ENCODE results near the gene PHF1. TPM values are rescaled to one million over a fixed set of nuclear protein-coding genes. Genes with fewer than 3 reads are reported as not detected.
A peak's percentile ranks its signal among the peaks of the same experiment; 100 is the strongest.

The PHF1 gene
- total and polyA plus RNA-seq, 2 of the 13 experiments (the other 11 are each of a cell fraction or from before 2014, with no cell fraction given) = 25.4 to 61.9 TPM

DNA sequence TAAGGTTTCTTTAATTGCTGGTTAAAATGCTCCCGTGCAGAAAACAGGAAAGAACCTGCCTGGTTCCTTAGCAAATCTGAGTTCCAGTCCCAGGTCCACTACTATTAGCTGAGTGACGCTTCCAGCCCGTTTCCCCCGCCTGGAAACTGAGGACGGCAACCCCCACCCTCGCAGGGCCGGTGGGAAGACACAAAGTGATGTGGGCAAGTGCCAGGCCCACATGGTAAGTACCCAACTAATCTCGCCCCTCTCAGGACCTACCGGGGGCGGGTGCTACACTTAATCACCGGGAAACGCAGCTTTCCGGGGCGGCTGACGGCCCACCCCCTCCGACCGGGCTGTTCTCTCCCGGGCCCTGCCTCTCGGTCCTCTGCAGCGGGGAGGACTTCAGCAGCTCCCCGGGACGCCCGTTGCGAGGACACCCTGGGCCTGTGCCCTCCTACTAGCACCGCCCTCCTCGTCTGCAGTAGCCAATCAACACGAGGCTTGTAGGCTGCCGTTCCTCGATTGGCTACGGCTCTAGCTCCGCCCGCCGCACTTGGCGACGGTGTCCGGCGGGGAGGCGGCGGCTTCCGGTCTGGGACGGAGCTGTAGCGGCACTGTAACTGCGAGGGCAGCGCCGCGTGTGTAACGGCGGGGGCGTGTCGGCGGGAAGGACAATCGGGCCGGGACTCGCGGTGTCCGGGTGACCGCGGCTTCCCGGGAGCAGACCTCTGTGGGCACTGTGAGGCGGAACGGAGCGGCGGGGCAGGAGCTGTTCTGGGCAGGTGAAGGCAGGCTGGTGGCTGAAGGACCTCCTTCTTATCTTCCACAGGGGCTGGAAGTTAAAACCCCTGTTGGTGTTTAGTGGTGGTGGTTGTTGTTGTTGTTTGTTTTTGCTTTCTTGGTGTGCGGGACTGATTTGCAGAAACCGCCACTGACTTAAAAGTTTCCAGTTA is 43.5 kb downstream of the PHF1 start, which contains the start of gene ZBTB9 (continued):
- TF ChIP-seq, protein P1, sequence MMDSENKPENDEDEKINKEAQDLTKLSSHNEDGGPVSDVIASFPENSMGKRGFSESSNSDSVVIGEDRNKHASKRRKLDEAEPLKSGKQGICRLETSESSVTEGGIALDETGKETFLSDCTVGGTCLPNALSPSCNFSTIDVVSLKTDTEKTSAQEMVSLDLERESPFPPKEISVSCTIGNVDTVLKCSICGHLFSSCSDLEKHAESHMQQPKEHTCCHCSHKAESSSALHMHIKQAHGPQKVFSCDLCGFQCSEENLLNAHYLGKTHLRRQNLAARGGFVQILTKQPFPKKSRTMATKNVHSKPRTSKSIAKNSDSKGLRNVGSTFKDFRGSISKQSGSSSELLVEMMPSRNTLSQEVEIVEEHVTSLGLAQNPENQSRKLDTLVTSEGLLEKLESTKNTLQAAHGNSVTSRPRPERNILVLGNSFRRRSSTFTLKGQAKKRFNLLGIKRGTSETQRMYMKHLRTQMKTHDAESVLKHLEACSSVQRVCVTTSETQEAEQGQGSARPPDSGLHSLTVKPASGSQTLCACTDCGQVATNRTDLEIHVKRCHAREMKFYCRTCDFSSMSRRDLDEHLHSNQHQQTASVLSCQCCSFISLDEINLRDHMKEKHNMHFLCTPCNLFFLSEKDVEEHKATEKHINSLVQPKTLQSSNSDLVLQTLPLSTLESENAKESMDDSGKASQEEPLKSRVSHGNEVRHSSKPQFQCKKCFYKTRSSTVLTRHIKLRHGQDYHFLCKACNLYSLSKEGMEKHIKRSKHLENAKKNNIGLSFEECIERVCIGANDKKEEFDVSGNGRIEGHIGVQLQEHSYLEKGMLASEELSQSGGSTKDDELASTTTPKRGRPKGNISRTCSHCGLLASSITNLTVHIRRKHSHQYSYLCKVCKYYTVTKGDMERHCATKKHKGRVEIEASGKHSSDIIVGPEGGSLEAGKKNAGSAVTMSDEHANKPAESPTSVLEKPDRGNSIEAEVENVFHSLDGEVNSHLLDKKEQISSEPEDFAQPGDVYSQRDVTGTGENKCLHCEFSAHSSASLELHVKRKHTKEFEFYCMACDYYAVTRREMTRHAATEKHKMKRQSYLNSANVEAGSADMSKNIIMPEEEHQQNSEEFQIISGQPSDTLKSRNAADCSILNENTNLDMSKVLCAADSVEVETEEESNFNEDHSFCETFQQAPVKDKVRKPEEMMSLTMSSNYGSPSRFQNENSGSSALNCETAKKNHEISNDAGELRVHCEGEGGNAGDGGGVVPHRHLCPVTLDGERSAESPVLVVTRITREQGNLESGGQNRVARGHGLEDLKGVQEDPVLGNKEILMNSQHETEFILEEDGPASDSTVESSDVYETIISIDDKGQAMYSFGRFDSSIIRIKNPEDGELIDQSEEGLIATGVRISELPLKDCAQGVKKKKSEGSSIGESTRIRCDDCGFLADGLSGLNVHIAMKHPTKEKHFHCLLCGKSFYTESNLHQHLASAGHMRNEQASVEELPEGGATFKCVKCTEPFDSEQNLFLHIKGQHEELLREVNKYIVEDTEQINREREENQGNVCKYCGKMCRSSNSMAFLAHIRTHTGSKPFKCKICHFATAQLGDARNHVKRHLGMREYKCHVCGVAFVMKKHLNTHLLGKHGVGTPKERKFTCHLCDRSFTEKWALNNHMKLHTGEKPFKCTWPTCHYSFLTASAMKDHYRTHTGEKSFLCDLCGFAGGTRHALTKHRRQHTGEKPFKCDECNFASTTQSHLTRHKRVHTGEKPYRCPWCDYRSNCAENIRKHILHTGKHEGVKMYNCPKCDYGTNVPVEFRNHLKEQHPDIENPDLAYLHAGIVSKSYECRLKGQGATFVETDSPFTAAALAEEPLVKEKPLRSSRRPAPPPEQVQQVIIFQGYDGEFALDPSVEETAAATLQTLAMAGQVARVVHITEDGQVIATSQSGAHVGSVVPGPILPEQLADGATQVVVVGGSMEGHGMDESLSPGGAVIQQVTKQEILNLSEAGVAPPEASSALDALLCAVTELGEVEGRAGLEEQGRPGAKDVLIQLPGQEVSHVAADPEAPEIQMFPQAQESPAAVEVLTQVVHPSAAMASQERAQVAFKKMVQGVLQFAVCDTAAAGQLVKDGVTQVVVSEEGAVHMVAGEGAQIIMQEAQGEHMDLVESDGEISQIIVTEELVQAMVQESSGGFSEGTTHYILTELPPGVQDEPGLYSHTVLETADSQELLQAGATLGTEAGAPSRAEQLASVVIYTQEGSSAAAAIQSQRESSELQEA (CRISPR knock-in tag; IDR thresholded peaks at IDR 0.05; ENCODE audit: not compliant biosample characterization) = peak; percentile 93
- TF ChIP-seq, protein P2, sequence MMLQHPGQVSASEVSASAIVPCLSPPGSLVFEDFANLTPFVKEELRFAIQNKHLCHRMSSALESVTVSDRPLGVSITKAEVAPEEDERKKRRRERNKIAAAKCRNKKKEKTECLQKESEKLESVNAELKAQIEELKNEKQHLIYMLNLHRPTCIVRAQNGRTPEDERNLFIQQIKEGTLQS (CRISPR knock-in tag; IDR thresholded peaks at IDR 0.05) = peak; percentile 36
- TF ChIP-seq ZNF138 (CRISPR knock-in tag; IDR thresholded peaks at IDR 0.05; ENCODE audit: low read depth) = peak; percentile 92
- 0 out of 2 replicates have a peak, but pooled peaks have one; percentile 2 for TF ChIP-seq FOSL1 (CRISPR knock-in tag; IDR thresholded peaks at IDR 0.05; ENCODE audit: borderline replicate concordance)
- TF ChIP-seq ELF3 (CRISPR knock-in tag; IDR thresholded peaks at IDR 0.05) = peak; percentile 73
- TF ChIP-seq ZBTB7B (CRISPR knock-in tag; IDR thresholded peaks at IDR 0.05) = 0 out of 2 replicates have a peak, but pooled peaks have one; percentile 36
- TF ChIP-seq PITX1 (CRISPR knock-in tag; IDR thresholded peaks at IDR 0.05) = peak; percentile 87
- peak; percentile 90 for TF ChIP-seq ZNF572 (CRISPR knock-in tag; IDR thresholded peaks at IDR 0.05)
- TF ChIP-seq ZKSCAN1 (IDR thresholded peaks at IDR 0.05; ENCODE audit: low read length) = no peak
- TF ChIP-seq ATF7-NPFF (CRISPR knock-in tag; IDR thresholded peaks at IDR 0.05; ENCODE audit: low read depth) = peak; percentile 93
- TF ChIP-seq, protein P3, sequence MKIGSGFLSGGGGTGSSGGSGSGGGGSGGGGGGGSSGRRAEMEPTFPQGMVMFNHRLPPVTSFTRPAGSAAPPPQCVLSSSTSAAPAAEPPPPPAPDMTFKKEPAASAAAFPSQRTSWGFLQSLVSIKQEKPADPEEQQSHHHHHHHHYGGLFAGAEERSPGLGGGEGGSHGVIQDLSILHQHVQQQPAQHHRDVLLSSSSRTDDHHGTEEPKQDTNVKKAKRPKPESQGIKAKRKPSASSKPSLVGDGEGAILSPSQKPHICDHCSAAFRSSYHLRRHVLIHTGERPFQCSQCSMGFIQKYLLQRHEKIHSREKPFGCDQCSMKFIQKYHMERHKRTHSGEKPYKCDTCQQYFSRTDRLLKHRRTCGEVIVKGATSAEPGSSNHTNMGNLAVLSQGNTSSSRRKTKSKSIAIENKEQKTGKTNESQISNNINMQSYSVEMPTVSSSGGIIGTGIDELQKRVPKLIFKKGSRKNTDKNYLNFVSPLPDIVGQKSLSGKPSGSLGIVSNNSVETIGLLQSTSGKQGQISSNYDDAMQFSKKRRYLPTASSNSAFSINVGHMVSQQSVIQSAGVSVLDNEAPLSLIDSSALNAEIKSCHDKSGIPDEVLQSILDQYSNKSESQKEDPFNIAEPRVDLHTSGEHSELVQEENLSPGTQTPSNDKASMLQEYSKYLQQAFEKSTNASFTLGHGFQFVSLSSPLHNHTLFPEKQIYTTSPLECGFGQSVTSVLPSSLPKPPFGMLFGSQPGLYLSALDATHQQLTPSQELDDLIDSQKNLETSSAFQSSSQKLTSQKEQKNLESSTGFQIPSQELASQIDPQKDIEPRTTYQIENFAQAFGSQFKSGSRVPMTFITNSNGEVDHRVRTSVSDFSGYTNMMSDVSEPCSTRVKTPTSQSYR (CRISPR knock-in tag; IDR thresholded peaks at IDR 0.05; ENCODE audit: borderline replicate concordance) = no peak; the same call in 1 of the 2 replicates
- peak; percentile 67 for TF ChIP-seq HMG20B (CRISPR knock-in tag; conservative IDR thresholded peaks at IDR 0.05)
- peak; percentile 66 for TF ChIP-seq AGO2 (optimal IDR thresholded peaks at IDR 0.05; ENCODE audit: low read depth, low read length)
- no peak for TF ChIP-seq PAF1 (CRISPR knock-in tag; IDR thresholded peaks at IDR 0.05)
- TF ChIP-seq ISX (CRISPR knock-in tag; conservative IDR thresholded peaks at IDR 0.05) = no peak
- TF ChIP-seq ZNF615 (CRISPR knock-in tag; IDR thresholded peaks at IDR 0.05; ENCODE audit: borderline replicate concordance) = no peak
- no peak for TF ChIP-seq HNRNPK (IDR thresholded peaks at IDR 0.05; ENCODE audit: low read depth, low read length, poor library complexity, severe bottlenecking)
- peak; percentile 97 for TF ChIP-seq MYC (CRISPR knock-in tag; IDR thresholded peaks at IDR 0.05; ENCODE audit: borderline replicate concordance)
